Stomach (tissue), 9 donors: Measurements from ENCODE around the gene DNAJC1. TPM values are rescaled to one million over a fixed set of nuclear protein-coding genes. Genes with fewer than 3 reads are reported as not detected.

Experiments
- DNase-seq, 2 donors: peaks; one replicate each; pipeline versions ENCODE4 v3.0.0 to v3.0.0-alpha.2; 2013 to 2019
- H3K27ac ChIP-seq, 5 donors: fragments of 200-600 bp in 4 of 5; sonication (generic) in 4 of 5; one replicate each; pipeline ENCODE4 v1.5.1; 2013 to 2019; ENCODE audit warnings: mild to moderate bottlenecking in 1 of 5, moderate library complexity in 1 of 5
- H3K27me3 ChIP-seq, 3 donors: fragments of 200-600 bp; sonication (generic); one replicate each; pipeline ENCODE4 v1.5.1; 2017 to 2019; ENCODE audit warnings: mixed run types in 1 of 3
- H3K36me3 ChIP-seq, 4 donors: fragments of 200-600 bp; sonication (generic); 1 replicate in 3 of 4; 2 replicates in 1 of 4; pipeline ENCODE4 v1.5.1; 2016 to 2019
- H3K4me1 ChIP-seq, 4 donors: fragments of 200-600 bp; sonication (generic); one replicate each; pipeline ENCODE4 v1.5.1; 2016 to 2019
- H3K4me3 ChIP-seq, 4 donors: fragments of 200-600 bp; sonication (generic) in 3 of 4; one replicate each; pipeline ENCODE4 v1.5.1; 2016 to 2019; ENCODE audit warnings: mild to moderate bottlenecking in 1 of 4
- H3K9me3 ChIP-seq, 4 donors: fragments of 200-600 bp; sonication (generic); one replicate each; pipeline ENCODE4 v1.5.1; 2016 to 2019
- CTCF ChIP-seq, 7 experiments: fragments of 450-650 bp in 4 of 7; fragments of 200-600 bp in 3 of 7; sonication (generic) in 3 of 7; IDR thresholded peaks; one replicate each; pipeline ENCODE4 v1.5.1; 2016 to 2019; ENCODE audit warnings: antibody characterized with exemption in 7 of 7, control low read depth in 2 of 7, mild to moderate bottlenecking in 1 of 7
- EP300 ChIP-seq: sonication (generic); formaldehyde crosslinking; IDR thresholded peaks from one replicate; pipeline ENCODE4 v1.6.1; 2017; ENCODE audit warnings: antibody characterized with exemption
- POLR2A ChIP-seq, 4 donors: fragments of 450-650 bp; IDR thresholded peaks; one replicate each; pipeline ENCODE4 v1.6.1; 2016; ENCODE audit warnings: antibody characterized with exemption in 4 of 4, control low read depth in 2 of 4, mild to moderate bottlenecking in 1 of 4, moderate library complexity in 1 of 4
- POLR2AphosphoS5 ChIP-seq, 3 donors: sonication (generic); formaldehyde crosslinking; IDR thresholded peaks; one replicate each; pipeline ENCODE4 v1.6.1; 2016; ENCODE audit warnings: antibody characterized with exemption in 3 of 3
- WGBS, 5 donors: extraction: QIAGEN DNeasy Blood & Tissue Kit in 3 of 5; methylation state at CpG; one replicate each; pipeline versions ENCODE4 v1.1.5 to v1.1.7; 2013 to 2018; 5-methylcytosine and 5-hydroxymethylcytosine counted together
- intact Hi-C: fragments of 100-400 bp; cut with DNase I; formaldehyde crosslinking; loops from one replicate; pipeline ENCODE4 v1.15.1; 2023; ENCODE audit warnings: low total_unique reads
- polyA plus RNA-seq, 3 donors: library from polyadenylated mRNA; stranded (reverse); fragments of 200-250 nt; gene quantifications; one replicate each; pipeline ENCODE4 v1.2.3, GENCODE V29; 2013
- total RNA-seq, 5 donors: library from RNA; depleted of rRNA; stranded (reverse); fragments of >200 nt; gene quantifications; one replicate each; pipeline versions ENCODE4 v1.1.0 to v1.2.3, GENCODE V29; 2014 to 2016
- donor health status: healthy with polysubstance abuse.
- donor health status: Bipolar disorder and iron deficiency.
- donor health status: healthy.

Gene DNAJC1
- total and polyA plus RNA-seq, 8 donors = 16.3 to 344 (median 29.9) TPM

GRCh38 chr10:22003964-22004281 lies 393 bp upstream of the DNAJC1 start:
- 0 to 3% (median 0%) methylated on average over 2 of the region's 2 CpGs for WGBS, 5 donors
- Histone ChIP-seq H3K36me3 (no peaks in the 10 kb centered on the region), H3K9me3 (no peaks in the 10 kb centered on the region), H3K27me3 (no peaks in the 10 kb centered on the region), H3K4me1 (peaks cover 0 to 33% (median 21%) of the 10 kb centered on the region in 4 donors), H3K4me3 (peak overlapping the region; percentile 71 to 78 (median 76)), H3K27ac (peak overlapping the region; percentile 96 to 99 (median 97))
- TF ChIP-seq POLR2A (IDR thresholded peaks at IDR 0.05) (no peak), EP300 (no peak), CTCF (IDR thresholded peaks at IDR 0.05) (no peak), POLR2AphosphoS5 (IDR thresholded peaks at IDR 0.05) (no peak)
- intact Hi-C loops = no loop called here
- no peak for DNase-seq

GRCh38 chr10:22002591-22003176 lies 846 bp downstream of the DNAJC1 start:
- TF ChIP-seq POLR2A (IDR thresholded peaks at IDR 0.05) = no peak
- TF ChIP-seq CTCF (IDR thresholded peaks at IDR 0.05) = no peak
- TF ChIP-seq POLR2AphosphoS5 (IDR thresholded peaks at IDR 0.05) = peak in 1 of 3 donors; percentile 27
- no peaks in the 10 kb centered on the region for H3K27me3 ChIP-seq
- peaks cover 0 to 33% (median 21%) of the 10 kb centered on the region in 4 donors for H3K4me1 ChIP-seq
- H3K36me3 ChIP-seq = no peaks in the 10 kb centered on the region
- H3K4me3 ChIP-seq = peak overlapping the region; percentile 71 to 78 (median 76)
- H3K9me3 ChIP-seq = no peaks in the 10 kb centered on the region
- intact Hi-C loops = no loop called here
- 0 to 1% (median 1%) methylated on average over 21 of the region's 21 CpGs for WGBS, 5 donors
- H3K27ac ChIP-seq = peak overlapping the region; percentile 96 to 99 (median 97)
- peak in 1 of 2 donors; percentile 63 for DNase-seq

GRCh38 chr10:21995557-21995956 lies 8.0 kb downstream of the DNAJC1 start:
- no peak overlapping the region for H3K4me3 ChIP-seq
- no peak overlapping the region for H3K27ac ChIP-seq
- no peaks in the 10 kb centered on the region for H3K9me3 ChIP-seq
- H3K36me3 ChIP-seq = no peaks in the 10 kb centered on the region
- TF ChIP-seq CTCF (IDR thresholded peaks at IDR 0.05) = no peak
- TF ChIP-seq POLR2AphosphoS5 (IDR thresholded peaks at IDR 0.05) = no peak
- no peak for TF ChIP-seq EP300
- no peak for TF ChIP-seq POLR2A (IDR thresholded peaks at IDR 0.05)
- no peaks in the 10 kb centered on the region for H3K27me3 ChIP-seq
- WGBS, 5 donors = 70 to 84% (median 76%) methylated on average over 2 of the region's 2 CpGs
- intact Hi-C loops = loop anchor here (10.0 kb wide), 1 partner anchor 989 kb away; no protein-coding TSS in a partner anchor
- H3K4me1 ChIP-seq = peaks cover 0 to 34% (median 13%) of the 10 kb centered on the region in 4 donors
- no peak for DNase-seq

- Histone ChIP-seq H3K27ac (no peak overlapping the region), H3K9me3 (no peaks in the 10 kb centered on the region), H3K27me3 (no peaks in the 10 kb centered on the region), H3K36me3 (no peaks in the 10 kb centered on the region), H3K4me1 (peaks cover 0 to 48% (median 15%) of the 10 kb centered on the region in 4 donors), H3K4me3 (no peak overlapping the region)
- TF ChIP-seq POLR2A (IDR thresholded peaks at IDR 0.05) (no peak), CTCF (IDR thresholded peaks at IDR 0.05) (peak in 4 of 7 experiments; percentile 41 to 60 (median 50))
- DNase-seq = peak in 1 of 2 donors; percentile 45
- 60 to 69% (median 65%) methylated on average over 7 of the region's 7 CpGs for WGBS, 5 donors
- intact Hi-C loops = loop anchor here (10.0 kb wide), 1 partner anchor 991 kb away; no protein-coding TSS in a partner anchor
Measured at GRCh38 chr10:21993360-21994001, 10.0 kb downstream of the DNAJC1 start.
